GM11168 (cell line): ENCODE measurements around the gene IMP3.

ENCODE experiments used
- in situ Hi-C: fragments of 300-500 bp; cut with MboI; formaldehyde crosslinking; loops from one replicate; pipeline ENCODE4 v1.12.0; 2022; ENCODE audit warnings: low sequenced_read_pairs; ENCODE audit not compliant: unreplicated experiment

The IMP3 gene

DNA sequence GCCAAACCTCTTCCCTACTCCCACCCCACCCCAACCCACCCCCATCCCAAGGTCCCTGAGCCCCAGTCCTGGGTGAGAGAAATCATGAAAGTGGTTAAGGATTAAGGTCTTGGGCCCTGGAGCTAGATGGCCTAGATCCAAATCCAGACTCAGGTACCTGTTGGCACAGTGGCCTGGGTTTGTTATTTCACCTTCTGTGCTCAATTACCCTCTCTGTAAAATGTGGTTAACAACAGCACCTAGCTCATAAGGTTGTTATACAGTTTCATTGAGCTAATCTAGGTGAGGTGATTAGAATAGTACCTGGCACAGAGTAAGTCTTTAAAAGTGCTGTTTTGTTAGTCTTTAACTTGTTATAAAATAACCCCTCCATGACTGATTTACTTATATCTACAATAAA lies 8.1 kb downstream of the IMP3 start:
- in situ Hi-C loops = no loop called here

DNA sequence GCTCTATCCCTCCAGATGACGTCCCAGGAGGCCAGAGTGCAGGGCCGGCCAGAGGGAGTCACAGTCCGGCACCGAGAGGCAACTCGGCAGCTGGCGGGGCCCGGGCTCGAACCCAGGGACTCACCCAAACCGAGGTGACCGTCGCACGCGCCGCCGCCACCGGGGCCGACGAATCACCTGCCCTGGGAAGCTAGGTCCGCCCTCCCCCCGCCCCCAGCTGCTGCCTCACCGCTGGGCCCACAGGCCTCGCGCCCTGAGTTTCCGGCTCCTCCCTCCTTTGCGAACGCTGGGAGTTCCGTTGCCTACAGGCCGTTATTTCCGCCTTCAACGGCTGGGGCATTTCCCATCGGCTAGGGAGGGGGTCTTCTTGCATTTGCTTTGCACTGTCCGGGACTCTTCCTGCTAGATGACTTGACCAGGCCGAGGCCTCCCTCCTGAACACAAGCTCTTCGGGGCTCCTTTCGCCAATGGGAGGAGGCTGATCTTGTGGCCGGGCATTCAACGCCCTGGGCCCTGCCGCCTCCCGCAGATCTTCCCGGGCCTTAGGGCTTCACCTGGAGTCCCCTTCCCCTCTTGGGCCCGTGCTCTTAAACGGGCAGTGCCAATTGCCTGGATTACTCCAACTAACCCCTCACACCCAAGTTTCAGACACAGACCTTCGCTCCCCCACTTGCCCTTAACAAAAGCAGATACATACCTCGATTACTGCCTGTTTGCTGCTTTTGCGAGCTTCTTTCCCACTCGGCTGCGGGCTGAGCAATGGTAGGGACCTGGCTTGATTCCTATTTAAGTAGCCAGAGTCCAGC lies 14.3 kb downstream of the IMP3 start, which contains the start of gene SNUPN:
SNUPN (minus strand) TSS at position 184 of the 806 bp plus-strand sequence. CDS start 4,674 bp downstream, outside the sequence.
- in situ Hi-C loops = no loop called here

DNA sequence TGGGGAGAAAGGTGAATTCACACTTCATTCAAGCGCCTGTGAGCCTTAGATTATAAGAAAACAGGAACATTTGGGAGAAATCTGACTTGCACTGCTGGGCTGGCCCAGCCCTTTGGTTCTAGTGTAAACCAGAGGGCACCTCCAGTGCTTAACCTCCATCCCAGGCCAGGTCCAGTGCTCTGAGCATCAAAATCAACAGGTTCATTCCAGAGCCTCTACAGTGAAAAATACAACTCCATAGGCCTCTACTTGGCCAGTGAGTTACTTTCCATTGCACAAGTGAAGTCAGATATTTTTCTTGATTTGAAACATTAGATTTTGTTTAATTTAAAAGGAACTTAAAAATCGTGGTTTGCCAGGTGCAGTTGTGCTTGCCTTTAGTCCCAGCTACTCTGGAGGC lies 17.5 kb downstream of the IMP3 start:
- in situ Hi-C loops = no loop called here

DNA sequence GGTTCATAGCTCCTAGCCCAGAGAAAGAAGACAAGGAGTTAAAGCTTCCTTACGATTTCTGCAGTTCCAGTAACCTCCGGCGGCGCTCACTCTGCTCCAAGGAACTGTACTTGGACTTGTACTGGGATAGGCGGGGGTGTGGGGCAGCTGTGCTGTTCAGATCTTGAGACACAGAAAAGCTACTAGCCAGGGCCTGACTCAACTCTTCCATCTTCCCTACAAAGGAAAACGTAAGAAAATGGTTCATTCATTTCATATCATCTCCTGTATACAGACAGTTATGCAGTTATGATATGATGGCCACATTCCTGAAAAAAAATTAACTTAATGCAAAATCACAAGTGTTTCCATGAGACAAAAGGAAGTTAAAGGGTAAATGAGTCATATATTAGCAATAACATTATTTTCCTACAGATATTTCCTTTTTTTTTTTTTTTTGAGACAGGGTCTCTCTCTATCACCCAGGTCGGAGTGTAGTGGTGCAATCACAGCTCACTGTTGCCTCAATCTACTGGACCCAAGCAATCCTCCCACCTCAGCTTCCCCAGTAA lies 19.1 kb downstream of the IMP3 start:
- in situ Hi-C loops = no loop called here

DNA sequence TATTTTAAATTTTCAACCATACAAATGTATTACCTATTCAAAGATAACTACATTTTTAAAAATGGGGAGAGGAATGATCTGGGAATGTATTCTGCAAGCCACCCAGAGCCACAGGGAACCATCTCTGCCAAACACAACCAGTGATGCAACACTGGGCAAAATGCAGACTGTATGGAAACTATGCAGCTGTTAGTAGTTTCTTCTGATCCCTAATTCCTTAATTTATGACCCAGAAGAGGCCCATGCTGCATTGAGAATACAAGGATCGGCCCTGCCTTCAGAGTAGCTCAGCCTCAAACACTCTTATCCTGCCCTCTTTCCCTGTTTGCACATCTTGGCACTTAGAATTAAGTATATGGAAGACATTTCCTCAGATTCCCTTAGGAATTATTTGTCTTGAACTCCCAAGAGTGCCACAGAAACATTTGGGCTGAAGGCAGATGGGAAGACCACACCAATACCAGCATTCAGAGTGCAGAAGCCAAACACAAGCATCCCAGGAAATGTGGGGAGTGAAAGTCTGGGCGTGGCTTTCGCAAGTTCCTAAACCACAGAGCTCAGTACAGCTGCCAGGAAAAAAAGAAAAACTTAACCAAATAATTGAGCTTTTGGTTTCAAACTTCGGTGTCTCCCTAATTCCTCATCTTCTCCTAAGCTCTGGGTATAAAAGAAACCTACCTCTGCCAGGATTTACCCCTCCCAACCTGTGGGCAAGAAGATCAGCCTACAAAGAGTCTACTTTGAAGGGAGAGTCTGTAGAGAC lies 19.8 kb downstream of the IMP3 start:
- in situ Hi-C loops = no loop called here

DNA sequence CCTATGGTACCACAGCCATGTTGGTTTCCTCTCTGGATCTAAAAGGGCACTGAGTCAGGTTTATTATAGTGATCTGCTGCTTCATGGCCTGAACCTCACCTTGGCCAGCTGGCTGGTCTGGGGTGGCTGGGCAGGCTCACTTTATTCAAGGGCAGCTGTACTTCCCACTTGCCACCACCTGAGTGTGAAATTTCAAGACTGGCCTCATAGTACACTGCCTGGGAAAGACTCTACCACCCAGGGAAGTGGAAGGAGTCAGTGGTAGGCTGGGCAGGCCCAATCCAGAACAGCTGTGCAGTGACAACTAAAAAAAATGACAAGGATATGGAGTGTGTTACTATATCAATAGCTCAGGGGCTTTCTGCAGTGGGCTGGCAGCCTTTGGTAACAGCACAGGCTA lies 23.3 kb downstream of the IMP3 start:
- in situ Hi-C loops = no loop called here

DNA sequence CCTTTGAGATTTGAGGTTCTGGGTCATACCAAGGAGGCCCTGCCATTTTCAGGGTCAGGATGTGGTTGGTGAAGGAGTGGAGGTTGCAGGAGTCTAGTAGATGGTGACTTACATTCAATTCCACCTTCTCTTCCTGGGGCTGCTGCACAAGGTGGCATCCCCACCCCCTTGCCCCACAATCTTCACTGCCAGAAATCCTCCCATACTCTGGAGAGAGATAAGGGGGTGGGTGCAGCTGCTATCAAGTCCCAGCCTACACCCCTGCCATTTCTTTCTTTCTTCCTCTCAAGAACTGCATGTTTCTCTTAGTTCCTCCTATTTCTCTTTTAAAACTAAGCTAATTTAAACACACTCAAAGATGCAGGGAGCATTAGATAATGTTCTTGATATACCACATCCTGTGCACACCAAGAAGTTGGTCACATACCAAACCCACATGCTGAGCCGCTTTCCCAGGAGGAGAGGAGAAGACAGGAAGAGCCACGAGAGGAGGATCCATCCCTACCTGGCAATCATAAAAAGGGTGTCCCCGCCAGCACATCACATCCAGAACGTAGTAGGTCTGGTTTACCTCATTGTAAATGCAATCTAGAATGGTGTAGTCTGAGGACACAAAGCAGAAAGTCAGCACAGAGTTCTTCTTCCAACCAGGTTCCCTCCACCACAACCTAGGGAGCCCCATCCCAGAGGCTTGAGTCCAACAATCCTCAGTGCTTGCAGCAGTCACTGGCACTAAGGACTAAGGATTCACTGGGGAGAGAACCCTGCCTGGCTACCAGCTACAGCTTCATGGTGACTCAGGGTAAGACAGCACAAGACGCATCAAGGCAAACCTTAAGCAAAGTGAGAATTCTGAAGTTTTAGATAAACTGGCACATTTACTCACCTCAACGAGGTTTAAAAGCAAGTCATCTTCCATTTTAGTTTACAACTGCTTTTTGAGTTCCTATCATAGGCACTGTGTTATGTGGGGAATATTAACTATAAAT lies 33.0 kb downstream of the IMP3 start:
- in situ Hi-C loops = no loop called here

DNA sequence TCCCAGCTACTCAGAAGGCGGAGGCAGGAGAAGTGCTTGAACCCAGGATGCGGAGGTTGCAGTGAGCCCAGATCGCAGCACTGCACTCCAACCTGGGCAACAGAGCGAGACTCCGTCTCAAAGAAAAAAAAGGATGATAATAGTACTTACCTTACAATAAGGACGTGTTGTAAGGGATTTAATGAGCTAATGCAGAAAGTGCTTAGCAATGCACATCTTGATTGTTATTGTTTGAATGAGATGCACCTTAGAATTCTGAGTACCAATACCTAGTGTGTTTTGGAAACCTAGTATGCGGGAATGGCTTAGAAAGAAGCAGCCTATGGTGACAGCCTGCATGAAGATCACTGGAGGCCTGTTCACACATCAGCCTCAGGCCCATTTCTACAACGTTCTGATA lies 34.0 kb downstream of the IMP3 start:
- in situ Hi-C loops = no loop called here

DNA sequence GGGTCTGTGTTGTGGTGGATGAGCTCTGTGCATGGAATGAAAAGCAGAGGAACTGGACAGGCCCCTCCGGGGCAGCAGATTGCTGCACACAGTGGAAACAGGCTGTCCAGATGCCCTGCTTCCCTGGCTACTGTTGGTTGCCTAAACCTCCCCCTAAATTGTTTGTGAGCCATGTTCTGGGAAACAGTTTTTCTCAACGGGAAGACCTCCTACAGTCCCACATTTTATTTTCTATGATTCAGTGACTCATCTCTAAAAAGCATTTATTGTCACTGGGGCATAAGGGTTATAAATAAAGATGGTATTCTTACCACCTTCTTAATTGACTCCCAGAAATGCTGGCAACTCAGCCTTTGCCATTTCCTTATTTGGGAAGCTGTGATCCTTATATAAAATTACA lies 40.6 kb downstream of the IMP3 start:
- in situ Hi-C loops = no loop called here

DNA sequence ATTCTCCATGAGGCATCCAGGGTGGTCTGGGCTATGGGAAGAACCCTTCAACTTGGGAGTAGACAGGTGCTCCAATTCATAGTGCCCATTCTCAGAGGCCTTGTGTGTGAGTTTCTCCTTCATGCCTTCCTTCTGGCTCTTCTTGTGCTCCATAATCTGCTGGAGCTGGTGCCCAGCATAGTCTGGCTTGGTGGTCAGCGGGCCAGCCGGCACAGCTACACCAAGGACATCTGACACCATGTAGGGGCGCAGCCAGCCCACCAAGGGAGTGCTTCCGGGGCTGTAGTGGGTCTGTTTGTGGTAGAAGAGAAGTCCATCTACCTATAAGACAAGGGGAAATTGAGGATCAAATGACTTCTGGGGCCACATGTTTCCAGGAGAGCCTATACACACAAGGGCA lies 41.7 kb downstream of the IMP3 start:
- in situ Hi-C loops = no loop called here

DNA sequence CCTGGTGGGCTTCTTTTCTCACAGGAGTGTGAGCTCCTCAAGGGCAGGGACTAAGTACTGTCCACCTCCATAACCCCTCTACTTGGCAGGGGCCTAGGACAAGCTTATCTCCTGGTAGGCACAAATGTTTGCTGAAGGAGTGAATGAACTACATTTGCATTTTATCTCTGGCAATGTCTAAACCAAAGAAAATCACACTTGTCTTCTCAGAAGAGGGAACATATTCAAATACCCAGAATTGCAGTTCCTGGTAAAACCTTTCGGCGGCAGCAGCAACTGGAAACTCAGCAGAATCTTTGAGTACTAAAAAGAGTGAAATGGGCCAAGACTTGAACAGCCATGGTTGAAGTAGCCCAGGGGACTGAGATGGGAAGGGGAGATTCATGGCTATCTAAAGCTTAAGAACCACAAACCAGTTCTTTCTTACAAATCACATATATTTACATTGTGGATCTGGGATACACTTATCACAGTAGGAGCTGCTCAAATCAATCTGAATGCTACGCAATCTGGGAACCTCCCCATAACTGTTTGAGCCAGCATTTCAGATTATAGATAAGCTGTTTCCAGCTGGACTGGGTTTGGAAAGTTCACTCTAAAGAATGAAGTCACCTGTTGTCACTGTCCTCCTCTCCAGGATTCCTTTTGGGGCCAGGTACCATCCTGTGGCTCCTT lies 42.2 kb downstream of the IMP3 start:
- in situ Hi-C loops = no loop called here

DNA sequence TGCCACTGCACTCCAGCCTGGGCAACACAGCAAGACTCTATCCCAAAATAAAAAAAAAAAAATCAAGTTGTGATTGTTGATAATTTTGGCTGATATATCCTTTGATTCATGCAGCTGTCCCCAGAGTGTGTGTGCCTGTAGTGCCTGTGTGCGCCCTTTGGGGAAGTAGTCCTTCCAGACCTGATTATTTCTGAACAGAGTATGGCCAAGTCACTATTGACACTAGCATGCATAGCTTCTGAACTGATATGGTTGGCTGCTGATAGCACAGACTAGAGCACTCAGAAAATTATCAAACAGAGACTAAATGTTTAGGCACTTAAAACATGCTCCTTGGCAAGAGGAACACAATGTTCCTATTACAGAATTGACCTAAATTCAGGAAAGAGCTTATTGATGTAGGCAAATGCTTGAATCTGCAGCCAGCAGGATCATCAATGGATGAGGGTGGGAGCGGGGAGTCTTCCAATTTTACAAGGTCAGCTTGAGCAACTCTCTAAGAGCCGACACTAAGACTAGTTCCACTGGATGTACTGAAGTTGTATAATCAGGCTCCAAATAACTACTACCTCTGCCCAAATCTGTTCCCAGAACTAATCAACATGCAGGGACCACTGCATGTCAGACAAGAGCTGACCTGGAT lies 43.2 kb downstream of the IMP3 start:
- in situ Hi-C loops = no loop called here

DNA sequence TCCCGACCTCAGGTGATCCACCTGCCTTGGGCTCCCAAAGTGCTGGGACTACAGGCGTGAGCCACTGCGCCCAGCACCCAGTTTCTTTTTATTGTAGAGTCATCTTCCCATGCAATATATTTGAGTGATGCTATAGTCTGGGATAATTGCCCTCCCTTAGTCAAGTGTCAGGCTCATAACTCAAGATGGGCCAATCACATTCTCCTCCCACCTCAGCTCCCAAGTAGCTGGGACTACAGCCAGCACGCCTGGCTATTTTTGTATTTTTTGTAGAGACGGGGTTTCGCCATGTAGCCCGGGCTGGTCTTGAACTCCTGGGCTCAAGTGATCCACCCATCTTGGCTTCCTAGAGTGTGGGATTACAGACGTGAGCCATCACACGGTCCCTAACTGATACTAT lies 45.7 kb downstream of the IMP3 start:
- in situ Hi-C loops = no loop called here

DNA sequence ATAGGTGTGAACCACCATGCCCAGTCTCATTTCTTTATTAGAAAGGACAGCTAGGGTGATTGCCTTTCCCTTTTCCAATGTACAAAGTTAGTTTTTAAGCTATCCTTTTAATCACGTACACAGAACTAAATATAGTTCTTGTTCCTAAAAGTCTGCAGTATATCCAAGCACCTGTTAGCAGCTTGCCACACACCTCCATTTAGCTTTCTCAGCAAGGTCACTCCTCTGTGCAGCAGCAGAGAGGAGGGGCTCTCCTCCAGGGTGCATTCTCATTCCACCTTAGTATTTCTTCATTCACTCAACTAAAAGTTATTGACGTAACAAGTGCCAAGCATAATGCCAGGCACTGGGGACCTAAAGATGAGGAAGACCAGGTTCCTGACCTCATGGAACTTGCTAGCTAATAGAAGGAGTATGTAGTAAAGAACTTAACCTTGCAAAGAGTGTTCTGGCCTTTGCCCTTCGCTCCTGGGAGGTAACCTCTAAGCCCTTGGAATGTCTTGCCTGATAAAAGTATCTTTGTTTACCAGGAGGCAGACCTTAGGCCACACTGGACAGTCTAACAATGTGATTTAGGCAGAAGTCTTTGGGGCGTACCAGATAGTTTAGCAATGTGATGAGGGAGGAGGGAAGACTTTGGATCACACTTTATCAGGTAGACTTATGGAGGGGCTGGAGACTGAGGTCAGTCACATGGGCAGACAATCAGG lies 48.2 kb downstream of the IMP3 start:
- in situ Hi-C loops = no loop called here

DNA sequence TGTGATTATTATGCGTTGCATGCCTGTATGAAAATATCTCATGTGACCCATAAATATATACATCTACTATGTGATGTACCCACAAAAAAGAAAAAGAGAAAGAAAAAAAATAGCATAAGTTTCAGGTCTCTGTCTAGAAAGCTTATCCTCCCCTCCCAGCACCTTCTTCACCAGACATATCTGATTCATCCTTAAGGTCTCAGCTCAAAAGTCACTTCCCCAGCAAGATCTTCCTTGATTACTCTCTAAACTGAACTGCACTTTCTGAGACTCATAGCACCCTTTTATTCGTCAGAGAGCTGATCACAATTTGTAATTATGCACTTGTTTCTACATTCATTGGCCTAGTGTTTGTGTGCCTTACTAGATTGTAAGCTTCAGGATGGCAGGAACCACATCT lies 49.8 kb downstream of the IMP3 start:
- in situ Hi-C loops = no loop called here
